NCI-H2081 treated with DMSO at 0.1 percent for 48 hours (cell line): Measurements from ENCODE around the gene GCHFR.
A peak's percentile ranks its signal among the peaks of the same experiment; 100 is the strongest.

ENCODE experiments used
- DNase-seq: peaks from one replicate; lab custom pipeline; 2025; lab: John Stamatoyannopoulos, UW

GCHFR gene

DNA sequence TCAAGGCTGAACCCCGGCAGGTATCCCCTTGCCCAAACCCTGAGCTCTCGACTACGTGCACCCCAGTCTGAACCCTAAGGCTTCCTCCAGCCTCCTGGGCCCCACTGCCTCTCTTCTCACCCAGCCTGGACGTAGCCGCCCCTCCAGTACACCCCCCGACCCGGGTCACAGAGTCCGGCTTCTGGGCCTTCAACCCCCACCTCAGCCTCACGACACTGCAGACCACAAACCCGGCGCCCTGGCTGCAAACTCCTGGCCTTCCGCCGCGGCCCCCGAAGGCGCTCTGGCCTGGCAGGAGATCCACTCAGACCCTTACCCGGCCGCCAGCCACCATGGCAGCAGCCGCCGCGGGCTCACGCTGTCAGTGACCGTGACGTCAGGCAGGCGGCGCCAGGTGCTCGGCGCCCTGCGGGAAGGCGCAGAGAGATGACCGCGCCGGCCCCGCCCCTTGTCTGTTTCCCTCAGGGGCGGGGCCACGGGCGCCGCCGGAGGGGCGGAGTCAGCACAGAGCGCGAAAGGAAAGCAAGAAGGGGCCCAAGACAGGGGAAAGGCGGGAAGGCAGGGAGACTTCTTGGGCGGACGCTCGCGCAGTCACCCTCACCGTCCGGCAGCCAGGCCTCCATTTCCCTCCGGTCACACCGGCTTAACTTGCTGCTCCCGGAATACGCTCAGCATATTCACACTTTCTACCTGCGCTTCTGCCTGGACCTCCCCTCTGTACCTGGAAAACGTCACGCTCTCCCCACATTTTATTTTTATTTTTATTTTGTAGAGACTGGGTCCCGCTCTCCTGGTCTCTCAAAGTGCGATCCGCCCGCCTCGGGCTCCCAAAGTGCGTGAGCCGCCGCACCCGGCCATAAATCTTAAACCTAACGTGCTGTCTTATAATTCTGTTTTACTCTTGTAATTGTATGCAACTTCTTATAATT is 8.7 kb upstream of the GCHFR start, which contains the start of gene RMDN3:
RMDN3 (minus strand) TSS at position 372 of the 929 bp plus-strand sequence. CDS start 471 bp downstream, outside the sequence.
- DNase-seq = peak; percentile 66

- no peak for DNase-seq
Measured at GRCh38 chr15:40755812-40756208, 8.1 kb upstream of the GCHFR start.

- DNase-seq = no peak
Measured at GRCh38 chr15:40756938-40757337, 6.9 kb upstream of the GCHFR start.

DNA sequence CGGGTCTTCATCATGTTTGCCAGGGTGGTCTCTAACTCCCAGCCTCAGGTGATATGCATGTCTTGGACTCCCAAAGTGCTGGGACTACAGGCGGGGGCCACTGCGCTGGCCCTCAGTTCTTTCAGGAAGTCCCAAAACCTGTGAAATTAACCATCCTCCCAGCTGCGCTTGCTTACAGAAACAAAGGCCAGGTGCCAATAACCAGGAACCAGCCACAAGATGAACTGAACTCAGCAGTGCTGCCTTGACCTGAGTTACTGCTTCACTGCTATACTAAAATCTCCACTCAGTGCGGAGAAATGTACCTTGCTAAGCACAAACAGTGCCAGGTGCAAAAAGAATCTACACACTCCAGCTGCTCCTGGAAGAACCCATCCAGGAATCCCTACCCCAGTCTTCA is 3.9 kb upstream of the GCHFR start:
- DNase-seq = no peak

DNA sequence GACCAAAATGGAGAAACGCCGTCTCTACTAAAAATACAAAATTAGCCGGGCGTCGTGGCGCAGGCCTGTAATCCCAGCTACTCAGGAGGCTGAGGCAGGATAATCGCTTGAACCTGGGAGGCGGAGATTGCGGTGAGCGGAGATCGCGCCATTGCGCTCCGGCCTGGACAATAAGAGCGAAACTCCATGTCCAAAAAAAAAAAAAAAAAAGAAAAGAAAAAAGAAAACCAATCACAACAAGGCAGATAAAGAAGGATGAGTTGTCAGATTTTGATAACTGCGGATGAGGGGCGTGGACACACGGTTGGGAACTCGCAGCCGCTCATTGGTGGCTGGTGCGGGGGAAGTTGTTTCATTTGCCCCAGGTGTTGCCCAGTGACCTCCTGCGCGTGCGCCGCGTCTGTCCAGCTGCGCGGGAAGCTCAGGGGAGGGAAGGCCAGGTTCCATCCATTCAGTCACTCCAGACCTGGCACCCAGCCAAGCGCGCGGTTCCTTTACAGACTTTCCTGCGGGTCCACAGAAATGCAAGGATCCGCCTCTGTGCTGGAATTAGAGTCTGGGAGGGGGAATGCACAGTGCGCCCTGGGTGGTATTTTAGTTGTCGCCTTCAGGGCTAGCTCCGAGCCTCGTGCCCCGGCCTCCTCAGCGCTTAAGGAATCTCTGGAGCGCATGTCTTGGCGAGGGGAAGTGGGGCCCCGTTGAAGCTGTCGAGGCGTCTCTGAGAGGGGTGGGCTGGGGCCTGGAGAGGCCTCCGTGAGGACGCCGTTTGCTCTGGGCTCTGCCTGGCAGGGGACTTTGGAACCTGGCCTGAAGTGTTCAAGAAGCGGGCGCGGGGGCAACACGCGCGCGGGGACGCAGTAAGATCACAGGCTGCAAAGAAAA is 708 bp upstream of the GCHFR start:
- no peak for DNase-seq

DNA sequence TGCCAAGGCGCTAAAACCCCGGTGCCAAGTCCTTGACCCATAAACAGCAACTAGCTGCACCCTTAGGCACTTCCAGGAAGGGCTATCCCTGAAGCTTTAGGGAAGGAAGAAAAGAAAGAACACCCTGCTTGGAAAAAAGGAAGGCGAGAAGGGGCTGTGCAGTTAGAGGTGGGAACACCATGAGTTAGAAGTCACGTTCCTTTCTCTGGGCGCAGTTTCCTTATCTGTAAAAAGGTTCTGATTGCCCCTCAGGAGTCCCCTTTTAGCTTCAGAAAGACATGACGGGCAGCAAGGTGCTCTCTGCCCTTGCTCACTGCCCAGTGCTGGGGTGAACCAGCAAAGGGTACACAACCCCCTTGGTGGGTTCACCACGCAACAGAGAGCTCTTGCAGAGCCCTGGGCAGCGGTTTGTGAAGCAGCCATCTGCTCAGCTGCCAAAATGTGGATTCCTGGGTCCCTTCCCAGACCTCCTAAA is 798 bp downstream of the GCHFR start:
- DNase-seq = no peak

- DNase-seq = no peak
Measured at GRCh38 chr15:40766194-40766815, 2.4 kb downstream of the GCHFR start.

DNA sequence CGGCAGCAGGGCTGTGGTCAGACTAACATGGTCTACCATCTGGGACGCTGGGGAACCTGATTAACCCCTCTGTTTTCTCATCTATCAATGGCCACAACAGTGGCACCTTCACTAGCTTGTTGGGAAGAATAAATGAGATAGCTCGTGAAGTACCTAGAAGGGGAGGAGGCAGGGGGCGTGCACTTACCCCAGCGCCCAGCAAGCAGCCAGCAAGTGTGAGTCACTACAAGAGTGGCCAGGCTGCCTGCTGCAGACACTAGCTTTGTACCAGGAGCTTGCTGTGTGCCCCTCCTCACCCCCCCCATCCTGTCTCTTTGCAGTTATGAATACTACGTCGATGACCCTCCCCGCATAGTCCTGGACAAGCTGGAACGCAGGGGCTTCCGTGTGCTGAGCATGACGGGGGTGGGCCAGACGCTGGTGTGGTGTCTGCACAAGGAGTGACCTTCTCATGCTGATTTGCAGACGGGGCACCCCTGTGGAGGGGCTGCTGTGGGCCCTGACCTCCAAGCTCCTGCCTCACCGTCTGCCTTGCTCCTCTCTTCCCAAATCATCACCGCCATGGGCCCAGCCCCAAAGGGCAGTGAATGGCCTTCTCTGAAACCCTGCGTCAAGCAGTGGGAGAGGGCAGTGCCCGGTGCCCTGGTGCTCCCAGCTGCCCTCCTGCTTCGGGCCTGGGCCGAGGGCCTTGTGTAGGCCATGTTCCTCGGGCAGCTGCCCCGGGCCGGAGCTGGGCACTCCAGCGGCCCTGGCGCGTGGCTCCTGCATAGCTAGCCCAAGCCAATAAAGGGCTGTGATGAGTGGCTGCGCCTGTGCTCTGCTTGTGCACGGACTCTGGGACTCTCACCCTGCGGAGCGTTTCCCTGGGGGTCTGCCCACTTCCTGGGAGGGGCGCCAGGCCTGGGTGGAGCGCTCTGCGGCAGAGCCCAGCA is 3.3 kb downstream of the GCHFR start:
- DNase-seq = no peak

- no peak for DNase-seq
Measured at GRCh38 chr15:40767838-40768500, 4.1 kb downstream of the GCHFR start.

DNA sequence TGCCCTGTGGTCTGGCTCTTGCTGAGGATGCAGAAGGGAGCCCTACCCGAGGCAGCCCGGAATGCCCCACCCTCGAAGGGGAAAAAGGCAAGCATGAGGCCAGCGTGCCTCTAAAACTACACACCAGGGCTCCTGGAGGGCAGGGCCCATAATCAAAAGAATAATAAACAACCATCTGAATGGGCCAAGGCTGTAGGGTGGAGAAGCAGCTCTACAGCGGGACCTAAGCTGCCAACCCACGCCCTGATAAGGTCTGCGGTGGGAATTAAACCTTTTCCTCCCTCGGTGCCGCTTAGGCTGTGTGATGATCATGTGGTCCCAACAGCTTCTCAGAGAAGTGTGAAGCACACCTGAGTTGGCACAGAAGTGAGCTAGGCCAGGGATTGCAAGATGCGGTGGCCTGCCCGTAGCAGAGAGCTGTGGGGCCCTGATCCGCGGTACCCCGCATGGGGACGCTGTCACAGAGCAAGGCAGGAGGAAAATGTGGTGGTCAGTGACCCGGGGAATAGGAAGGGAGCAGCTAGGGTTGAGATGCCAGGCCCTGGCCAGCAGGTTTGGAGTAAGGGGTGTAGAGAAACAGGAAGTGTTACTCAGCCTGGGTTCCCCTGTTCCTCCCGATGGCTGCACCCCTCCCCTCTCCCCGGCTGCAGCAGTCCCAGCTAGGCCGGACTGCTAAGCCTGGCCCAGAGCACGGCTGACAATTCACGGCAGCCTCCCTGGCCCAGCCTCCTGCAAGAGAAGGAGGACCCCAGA is 4.8 kb downstream of the GCHFR start:
- no peak for DNase-seq

- peak; percentile 58 for DNase-seq
Measured at GRCh38 chr15:40769274-40770146, 5.6 kb downstream of the GCHFR start, which contains the start of gene C15orf62. TSS of gene C15orf62 (plus strand) at chr15:40769980. CDS start at chr15:40770496, 516 bp downstream.

DNA sequence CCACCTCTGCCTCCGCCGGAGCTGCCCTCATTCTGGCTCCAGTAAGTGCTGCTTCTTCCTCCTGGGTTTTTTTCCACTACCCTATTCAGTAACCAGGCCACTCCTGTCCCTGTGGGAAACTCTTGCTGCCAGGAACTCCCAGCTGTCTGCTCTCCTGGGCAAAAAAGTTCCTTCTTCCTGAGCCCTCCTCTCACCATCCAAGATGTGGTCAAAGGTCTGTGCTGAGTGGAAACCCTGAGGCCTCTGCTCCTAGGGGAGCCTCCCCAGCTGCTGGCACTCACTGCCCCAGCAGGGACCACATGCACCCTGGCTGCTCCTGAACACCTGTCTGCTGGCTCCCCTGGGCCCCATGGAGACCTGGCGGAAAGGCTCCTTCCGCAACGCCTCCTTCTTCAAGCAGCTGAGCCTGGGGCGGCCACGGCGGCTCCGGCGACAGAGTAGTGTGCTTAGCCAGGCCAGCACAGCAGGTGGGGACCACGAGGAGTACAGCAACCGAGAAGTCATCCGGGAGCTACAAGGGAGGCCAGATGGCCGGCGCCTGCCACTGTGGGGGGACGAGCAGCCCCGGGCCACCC is 6.4 kb downstream of the GCHFR start:
- no peak for DNase-seq

DNA sequence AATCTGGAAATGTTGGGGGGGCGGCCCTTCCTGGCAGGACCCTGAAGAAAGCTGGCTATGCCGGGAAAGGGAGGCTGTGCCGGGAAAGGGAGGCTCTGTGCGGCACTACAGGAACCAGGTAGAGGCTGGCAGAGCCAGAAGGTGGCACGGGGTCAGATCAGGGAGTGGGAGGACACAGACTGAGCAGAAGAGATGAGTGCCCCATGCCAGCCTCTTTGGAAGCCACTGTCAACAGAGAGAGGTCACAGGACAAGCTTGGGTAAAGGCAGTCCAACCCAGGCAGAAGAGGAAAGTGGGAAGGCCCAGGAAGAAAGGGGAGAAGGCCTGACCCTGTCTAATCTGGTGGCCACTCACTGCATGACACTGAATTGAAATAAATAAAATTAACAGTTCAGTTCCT is 7.4 kb downstream of the GCHFR start:
- no peak for DNase-seq

DNA sequence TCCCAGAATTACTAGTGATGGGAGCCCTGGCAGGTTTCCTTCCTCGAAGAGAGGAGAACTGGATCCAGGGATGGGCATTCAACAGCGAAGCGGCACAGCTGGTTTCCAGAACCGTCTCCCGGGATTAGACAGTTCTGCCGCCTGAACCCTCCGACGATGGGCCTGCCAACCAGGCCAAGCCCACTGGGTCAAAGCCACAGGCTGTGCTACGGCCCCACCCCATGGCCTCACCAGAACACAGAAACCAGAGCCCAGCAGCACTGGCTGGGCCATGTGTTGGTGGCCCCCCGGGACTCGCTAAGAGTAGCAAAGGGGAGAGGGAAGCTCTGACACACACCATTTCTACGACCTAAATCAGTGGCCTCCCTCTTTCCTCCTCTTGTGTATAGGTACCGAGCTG is 8.1 kb downstream of the GCHFR start:
- DNase-seq = no peak

DNA sequence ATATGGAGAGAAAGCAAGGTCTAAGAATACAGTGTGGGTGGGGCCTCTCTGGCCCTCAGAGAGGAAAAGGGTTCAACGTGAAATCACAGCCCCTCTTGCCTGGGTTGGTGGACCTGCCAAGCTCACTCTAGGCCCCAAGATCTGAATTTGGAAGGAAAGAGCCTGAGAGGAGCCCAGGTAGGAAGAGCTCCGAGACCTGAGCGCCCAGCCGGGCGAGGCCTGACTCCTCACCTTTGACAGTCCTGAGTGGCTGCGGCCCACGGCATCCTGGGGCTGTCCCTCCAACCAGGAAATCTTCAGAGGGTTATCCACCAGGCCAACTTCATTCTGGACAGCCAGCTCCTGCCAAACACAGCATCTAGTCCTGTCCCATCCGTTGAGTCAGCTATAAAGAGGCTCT is 9.6 kb downstream of the GCHFR start:
- no peak for DNase-seq

GRCh38 chr15:40773902-40774301 is 10.0 kb downstream of the GCHFR start:
- no peak for DNase-seq

GRCh38 chr15:40775007-40775406 is 11.1 kb downstream of the GCHFR start:
- DNase-seq = no peak
